GM15510 (cell line): Measurements from ENCODE around the gene JAK1.

Source experiments
- POLR2A ChIP-seq: IDR thresholded peaks from 3 replicates; pipeline ENCODE4 v1.6.1; 2011; ENCODE audit warnings: borderline replicate concordance; ENCODE audit not compliant: insufficient read length; ENCODE audit errors: extremely low read depth

Gene JAK1

DNA sequence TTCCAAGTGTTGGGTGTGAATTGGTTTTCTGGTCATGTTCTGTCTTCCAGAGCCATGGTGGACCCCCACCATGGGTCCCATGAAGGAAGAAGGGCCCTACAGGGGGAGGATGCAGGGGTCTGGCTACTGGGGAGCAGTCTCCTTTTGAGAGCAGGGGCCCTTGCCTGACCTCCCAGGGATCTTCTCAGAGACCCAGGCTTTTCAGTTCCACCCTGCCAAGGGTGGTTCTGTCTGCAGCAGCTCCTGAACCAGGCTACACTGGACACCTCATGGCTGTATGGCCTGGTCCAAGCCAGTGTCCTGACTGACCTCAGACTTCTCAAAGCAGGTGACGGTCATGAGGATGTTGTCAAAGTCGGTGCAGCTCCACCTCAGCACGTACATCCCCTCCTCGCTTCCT lies 109.0 kb downstream of the JAK1 start:
- no peak for TF ChIP-seq POLR2A

DNA sequence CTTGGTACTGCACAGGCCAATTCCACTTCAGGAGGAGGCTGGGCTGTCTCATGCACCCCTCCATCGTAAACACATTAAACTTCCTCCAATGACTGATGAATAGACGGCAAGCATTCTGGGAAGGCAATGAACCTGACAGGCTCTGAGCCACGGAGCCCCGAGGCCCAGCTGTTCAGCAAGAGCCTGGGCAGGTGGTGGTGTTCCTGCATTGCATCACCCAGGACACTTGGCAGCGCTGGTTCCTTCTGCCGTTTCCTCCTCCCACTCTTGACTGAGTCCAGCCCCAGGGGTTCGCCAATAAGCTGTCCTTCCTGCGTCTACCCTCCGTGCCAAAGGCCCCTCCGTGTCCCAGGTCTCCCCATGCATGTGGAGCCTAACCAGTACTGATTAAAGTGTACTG lies 109.8 kb downstream of the JAK1 start:
- TF ChIP-seq POLR2A = no peak

DNA sequence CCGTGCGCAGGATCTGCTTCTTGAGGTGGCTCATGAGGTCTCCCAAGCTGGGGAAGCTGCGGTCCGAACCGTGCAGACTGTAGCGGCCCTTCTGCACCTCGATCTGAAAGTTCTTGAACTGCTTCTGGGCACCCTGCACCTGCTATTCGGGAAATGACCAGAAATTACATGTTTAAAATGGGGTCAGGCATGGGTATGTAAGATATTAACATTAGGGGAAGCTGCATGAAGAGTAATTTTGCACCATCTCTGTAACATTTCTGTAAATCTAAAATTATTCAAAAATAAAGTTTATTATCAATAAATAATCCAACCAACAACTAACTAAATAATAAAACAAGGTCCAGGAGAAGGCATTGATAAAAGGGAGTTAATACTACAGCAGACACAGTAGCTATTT lies 110.8 kb downstream of the JAK1 start:
- no peak for TF ChIP-seq POLR2A

DNA sequence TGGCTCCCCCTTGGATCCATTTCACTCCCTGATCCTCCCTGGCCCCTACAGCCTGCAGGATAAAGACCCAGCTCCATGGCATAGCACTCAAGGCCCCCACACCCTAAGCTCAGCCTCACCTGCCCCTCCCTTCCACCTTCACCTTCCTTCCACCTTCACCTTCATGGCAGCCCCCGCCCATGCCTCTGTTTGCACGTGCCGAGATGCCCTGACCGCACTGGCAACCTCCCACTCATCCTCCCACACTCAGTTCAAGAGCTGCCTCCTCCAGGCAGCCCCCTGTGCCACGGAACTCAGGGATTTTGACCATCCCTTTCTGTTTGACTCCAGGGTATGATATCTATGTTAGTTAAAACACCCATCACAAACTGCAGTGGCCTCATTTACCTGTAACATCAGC lies 111.7 kb downstream of the JAK1 start:
- no peak for TF ChIP-seq POLR2A

DNA sequence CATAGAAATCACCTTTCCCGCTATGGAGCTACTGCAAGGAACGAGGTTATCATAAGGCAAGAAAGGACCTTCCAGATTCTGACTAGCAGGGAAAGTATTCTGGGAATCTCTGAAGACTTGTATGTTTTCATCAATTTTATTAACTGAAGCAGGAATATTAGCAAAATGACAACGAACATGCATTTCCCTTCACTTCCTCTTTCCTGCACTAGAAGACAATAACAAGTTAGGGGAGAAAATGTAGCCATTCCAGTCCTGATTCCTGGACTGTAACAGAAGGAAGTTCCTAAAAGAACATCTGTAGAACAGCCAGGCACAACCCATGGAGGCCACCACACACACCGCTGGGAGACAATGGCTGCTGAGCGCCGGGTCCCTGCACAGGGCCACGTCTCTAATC lies 114.7 kb downstream of the JAK1 start:
- no peak for TF ChIP-seq POLR2A

DNA sequence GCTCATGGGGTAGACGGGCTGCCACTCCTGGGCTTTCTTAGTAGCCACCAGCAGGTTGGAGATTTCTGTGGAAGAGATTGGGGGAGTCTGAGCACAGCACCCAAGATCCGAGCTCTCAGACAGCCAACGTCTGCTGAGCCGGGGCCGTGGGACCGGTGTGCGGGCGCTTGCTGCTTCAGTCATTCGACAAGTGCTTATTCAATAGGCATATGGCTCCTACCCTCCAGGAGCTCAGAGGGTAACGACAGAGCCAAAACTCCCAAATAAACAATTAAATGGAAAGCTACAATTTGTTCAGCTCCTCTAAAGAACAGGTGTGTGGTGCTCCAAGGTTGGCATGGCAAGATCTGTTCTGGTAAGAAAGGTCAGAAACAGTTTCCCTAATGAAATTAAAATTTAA lies 115.5 kb downstream of the JAK1 start:
- no peak for TF ChIP-seq POLR2A

DNA sequence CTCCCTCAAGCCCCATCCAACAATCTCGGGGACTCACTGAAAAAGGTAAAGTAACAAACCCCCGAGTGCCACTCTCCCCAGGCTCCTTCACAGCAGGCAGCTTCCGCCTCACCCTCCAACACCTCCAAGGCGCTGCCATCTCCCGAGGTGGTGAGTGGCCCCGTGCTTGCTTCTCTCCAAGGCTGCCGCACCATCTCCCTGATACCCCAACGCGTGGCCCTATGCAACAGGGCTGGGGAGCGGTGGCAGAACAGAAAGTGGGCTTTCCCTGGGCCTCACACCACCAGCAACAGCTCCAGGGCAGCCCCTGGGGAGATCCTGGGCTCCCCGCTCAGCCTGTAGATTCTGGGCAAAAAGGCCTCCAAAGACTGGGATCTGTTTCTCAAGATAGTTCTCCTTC lies 116.4 kb downstream of the JAK1 start:
- no peak for TF ChIP-seq POLR2A

DNA sequence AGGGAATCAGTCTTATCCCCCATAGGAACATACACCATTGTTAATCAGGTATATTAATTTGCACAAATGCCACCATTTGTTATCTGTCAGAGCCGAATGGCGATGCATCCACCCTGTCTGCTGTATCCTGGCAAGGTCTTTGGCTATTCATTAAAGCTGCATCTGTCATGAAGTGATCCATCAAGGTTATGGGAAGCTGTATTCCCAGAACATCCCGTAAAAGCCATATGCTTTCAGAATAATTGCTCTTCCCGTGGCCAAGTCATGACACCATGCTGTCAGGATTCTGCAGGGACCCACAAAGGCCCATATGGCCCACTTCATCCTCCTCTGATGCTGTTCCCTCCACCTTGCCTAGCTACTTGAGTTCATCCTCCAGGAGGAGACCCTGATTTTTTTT lies 117.5 kb downstream of the JAK1 start:
- TF ChIP-seq POLR2A = no peak

DNA sequence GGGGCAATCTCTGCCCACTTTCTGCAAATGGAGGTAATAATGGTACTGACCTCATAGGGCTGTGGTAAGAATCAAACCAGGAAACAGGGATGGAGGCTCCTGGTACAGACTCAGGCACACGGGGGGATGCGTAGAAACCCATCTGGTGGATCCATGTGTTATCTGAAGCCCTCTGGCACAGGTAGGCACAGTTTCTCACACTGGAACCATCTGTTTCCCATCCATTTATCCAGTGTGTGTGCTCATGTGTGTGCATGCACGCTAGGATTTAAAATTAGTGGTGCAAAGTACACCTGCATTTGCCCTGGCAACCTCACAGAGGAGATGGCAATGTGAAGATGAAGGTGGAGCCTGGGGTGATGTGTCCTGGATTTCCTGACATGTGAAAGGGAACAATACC lies 118.2 kb downstream of the JAK1 start:
- TF ChIP-seq POLR2A = no peak

DNA sequence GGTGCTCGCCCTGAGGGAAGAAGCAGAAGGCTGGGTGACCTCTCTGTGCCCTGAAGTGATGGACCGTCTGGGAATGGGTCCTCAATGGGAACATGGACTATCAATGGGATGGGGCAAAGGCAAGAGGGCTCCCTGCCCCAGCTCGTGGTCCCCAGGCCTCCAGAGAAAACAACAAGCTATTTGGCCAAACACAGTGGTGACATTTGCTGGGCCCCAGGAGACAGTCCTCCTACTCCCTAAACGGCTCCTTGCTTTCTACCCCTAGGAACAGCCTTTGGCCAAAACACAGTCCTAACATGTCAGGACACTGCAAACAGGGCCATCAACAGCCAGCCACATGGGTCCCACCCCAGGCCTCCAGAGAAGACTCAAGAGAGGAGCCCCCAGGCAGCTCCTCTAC lies 118.7 kb downstream of the JAK1 start:
- no peak for TF ChIP-seq POLR2A

DNA sequence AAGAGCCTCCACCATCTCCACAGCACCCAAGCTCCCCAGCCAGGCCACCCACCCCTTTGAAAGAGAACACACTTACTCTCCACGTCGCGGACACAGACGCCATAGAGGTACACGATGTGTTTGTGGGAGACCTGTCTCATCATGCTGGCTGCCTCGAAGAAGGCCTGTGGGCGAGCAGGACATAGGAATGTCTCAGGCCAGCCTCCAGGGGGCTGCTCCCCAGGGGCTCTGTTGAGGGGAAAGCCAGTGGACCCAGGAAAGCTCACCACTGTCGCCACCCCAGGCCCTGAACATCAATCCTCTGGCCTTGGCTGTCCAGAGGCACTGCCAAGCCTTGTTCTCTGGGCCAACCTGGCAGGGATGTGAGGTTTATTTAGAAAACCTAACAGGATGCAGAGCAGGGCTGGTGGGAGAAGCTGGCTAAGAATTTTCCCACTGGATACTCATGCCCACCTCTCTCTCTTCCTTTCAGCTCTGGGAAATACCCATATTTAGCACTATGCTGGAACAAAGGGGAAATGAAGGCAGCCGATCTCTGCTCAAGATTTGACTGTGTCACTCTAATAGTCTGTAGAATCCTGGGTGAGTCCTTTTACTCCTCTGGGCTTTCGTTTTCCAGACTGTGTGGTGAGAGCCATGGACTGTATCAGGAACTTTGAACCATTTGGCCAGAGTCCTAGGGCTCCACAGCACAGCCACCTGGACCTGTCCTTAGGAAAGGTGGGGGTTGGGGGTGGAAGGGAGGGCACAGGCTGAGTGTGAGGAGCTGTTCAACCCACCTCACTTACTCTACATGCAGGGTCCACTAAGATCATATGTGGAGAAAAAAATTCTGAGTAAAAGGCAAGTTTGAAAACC lies 119.5 kb downstream of the JAK1 start:
- no peak for TF ChIP-seq POLR2A

DNA sequence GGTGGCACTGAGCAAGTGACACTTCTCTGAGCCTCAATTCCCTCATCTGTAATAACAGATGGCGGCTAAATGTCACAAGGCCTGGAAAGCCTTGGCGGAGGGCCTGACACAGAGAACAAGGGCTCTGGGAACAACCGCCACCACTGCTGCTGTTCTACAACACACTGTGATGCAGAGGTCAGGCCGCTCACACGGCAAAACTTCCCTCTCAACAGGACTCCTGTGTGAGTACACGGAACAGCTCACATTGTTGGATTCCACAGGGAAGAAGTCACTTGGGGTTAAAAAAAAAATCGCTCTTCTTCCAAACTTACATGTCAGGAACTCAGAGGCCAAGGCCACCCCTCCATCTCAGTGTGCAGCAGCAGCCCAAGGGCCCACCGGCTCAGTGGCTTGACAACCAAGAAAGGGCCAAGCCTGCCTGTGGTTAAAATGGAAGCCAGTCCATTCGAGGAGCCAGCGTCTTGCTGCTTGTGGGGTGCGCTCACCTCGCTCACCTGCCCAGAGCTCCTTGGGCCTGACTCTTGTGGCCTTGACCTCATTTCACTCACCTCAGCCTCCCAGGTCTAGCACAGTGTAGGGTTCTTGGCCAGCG lies 120.4 kb downstream of the JAK1 start:
- TF ChIP-seq POLR2A = no peak

DNA sequence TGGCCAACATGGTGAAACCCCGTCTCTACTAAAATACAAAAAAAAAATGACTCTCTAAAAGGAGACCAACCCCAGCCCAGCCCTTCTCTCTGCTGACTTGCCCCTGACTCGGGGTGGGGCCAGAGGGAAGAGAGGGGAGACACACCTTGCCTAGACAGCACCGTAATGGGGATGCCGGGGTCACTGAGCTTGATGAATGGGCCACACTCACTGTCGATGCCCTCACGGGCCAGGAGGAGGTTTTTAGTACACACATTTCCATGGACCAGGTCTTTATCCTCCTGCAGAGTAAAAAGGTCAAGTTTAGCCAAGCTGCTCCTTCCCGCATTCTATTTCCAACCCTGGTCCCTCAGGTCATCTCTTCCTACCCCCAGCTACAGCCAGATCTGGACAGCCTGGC lies 121.7 kb downstream of the JAK1 start:
- TF ChIP-seq POLR2A = no peak

DNA sequence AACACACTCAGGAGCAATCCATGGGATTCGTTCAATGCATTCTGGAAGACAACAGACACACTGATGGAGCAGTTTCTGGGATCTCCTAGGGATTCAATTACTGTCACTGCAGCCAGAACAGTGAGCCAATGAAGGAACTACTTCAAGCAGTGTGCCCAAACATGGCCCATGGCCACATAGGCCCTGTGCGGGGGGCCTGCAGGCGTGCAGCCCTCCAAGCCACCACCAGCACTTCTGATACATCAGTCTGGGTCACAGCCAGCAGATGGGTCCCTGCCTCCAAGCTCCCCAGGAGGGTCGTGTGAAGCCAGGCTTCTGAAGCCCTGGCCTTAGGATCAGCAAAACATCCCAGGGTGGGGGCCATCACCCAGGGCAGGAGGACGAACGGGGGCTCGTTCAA lies 122.2 kb downstream of the JAK1 start:
- no peak for TF ChIP-seq POLR2A

DNA sequence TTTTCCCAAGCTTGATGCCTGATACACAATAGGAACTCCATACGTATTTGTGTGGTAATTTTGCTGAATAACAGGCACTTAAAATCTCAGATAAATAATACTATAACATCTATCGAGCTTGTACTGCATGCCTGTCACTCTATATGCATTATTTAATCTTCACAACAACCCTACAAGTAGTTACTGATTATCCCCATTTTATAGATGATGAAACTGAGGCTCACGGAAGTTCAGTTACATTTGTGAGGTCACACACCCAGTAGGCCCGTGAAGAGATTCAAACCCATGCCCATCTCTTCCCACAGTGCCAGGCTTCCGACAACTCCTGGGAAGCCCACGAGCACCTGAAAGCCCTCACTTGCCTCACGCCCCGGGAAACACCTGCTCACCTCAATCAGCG lies 122.7 kb downstream of the JAK1 start:
- no peak for TF ChIP-seq POLR2A

DNA sequence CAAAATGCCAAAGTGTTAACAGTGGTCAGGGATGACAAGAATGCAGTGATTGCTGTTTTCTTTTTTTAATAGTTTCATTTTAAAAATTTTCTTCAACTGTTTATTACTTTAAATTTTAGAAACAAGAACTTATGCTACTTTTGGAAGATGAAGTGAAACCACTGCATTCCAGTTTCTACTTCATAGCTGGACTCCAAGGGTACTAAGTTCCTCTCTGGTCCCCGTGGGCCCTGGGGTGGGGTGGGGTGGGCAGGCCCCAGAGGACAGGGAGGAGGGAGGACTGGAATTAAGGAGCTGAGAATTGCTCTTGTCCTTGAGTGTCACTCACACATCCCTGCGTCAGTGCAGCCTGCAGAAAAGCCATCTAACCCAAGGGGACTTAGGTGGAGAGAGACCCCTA lies 124.1 kb downstream of the JAK1 start:
- TF ChIP-seq POLR2A = no peak
